GM19452 (cell line): ENCODE results near the gene CTXND1.

ENCODE experiments used
- ATAC-seq: cut with Tn5 transposase; IDR thresholded peaks from one replicate; pipeline ENCODE4 v1.9.1; 2021; ENCODE audit not compliant: unreplicated experiment

CTXND1 gene

DNA sequence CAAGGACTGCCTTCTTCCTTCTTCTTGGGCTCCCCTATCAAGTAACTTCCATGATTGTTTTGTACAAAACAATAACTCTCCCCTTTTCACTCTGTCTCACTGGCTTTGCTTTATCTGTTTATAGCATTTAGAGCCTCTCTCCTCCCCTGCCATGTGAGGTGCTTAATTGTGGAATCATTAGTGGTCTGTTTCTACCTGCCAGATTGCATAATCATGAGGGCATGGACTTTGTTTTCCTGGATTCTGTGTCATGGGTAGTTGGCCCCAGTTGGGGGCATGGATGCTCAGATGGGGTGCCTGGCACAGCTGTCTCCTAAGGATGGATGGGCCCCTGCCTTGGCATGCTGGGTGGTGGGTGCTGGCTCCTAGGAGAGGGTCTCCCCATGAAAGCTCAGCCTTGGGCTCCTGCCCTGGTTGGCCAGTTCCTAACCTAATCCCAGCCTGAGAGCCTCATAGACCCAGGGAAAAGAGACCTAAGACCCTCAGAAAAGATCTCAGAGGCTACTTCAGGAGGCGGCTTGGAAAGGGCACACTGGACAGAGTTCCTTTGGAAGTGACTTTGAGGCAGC lies 8.0 kb upstream of the CTXND1 start:
- ATAC-seq = no peak

DNA sequence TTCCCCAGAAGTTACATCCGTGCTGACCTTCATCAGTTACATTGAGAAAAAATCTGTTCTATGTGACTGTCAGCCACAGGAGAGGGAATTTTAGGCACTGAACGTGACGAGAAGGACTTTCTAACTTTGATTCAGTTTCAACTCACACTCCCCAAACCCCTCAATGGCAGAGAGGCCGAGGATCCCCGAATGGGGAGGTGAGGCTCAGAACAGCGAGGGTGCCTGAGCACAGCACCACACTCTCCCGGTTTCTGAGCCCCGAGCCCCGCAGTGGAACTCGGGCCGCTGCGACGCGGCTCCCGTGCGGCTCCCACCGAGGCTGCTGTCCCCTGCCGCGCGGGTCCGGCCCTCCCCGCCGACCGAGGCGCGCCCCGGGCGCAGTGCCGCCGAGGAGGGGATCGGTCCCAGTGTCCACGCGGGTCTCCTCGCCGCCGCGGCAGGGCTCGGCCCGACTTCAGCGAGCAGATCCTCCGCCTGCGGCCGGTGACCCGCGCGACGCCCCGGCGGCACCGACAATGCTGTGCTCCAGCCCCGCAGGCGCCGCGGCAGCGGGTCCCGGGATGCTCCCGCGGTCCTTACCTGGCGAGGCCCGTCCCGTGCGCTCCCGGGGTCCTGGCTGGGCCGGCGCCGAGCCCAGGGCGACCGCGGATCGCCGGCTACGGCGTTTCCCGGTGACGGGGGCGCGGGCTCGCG lies 439 bp downstream of the CTXND1 start:
- no peak for ATAC-seq

DNA sequence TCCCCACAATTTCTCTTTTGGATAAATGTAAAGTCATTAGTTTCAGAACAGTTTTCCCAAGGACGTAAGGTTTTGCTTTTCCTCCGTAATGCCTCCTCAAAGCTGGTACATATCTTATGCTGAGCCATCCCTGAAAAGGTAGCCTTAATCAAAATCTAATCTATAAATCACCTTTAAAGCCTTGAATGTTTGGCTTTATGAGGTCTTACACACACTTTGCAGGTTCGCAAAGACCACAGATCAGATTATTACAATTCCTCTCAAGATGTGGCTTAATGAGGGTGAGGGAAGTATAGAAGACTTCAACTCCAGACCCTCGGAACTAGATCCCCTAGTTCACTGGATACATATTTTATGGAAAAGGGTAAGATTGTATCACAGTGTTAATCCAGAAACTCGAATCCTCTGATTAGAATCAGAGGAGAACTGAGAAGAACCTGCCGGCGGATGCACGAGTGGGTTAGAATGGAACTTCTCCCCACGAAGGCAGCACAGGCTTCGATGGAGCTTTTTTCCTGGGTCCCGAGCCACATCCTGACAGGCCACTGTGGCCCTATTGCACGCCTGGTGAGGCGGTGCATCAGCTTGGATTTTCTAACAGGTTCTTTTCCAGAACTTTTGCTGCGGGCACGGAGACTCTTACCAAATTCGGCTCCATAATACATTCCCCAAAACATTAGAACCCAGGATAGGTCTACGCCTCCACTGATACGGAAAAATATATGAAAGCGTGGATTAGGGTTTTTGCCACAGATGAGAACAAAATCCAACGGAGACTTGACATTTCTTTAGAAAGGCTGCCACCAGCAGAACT lies 1.2 kb downstream of the CTXND1 start:
- ATAC-seq = no peak

- ATAC-seq = no peak
Measured at GRCh38 chr15:80249973-80250372, 2.0 kb downstream of the CTXND1 start.

GRCh38 chr15:80247320-80247719 lies 4.7 kb downstream of the CTXND1 start:
- ATAC-seq = no peak

- ATAC-seq = no peak
Measured at GRCh38 chr15:80246425-80246894, 5.6 kb downstream of the CTXND1 start.

- no peak for ATAC-seq
Measured at GRCh38 chr15:80242802-80243201, 9.2 kb downstream of the CTXND1 start.

- ATAC-seq = no peak
Measured at GRCh38 chr15:80242132-80242769, 9.8 kb downstream of the CTXND1 start.

DNA sequence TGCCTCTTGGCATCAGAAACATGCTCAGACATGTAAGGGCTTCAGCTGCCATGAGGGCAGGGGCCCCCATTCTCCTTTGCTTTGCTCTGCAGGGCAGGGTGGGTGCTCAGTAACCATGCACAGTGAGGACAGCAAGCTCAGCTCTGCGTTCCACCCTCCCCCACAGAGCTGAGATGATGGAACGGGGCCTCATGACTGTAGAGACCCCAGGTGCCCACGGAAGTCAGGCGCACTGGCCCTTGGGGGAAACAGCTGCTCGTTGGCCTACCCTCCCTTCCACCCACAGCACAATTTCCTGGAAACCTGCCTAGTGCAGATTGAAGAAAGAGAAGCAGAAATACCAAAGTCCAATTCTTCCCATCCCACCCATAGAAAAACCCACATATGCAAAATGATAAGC lies 10.5 kb downstream of the CTXND1 start:
- ATAC-seq = no peak

DNA sequence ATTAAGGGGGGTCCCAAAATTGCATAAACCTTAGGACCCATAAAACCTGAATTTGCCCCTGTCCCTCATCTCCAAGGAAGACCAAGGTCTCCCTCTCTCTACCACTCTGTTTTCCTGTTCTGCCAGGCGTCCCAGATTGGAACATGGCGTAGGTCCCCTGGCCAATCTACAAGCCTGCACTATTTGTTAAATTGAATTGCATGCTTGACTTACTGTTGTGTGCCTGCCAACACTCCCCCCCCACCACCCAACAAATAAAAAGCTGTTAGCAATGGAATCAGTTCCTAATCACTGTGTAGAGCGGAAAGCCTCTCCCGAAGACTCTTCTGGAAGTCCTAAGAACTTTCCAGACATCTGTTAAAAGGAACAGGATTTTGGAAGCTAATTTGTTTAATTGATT lies 11.7 kb downstream of the CTXND1 start:
- ATAC-seq = no peak

DNA sequence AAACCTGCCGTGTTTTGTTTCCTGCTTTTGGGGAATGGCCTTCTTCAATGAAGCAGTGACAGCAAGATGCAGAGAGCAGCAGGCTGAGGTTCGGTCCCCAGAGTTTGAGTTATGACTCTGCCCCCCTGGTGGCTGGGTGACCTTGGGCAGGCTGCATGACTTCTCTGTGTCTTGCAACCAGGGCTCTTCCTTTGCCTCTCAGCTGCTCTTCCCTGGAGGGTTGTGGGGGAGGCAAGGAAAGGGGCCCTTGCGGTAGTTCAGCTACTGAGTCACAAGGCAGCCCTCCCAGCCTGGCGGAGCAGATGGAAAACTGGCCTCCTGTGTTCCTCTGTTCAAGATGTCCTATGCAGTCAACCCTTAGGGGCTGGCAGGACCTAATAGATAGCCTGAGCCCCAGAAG lies 17.1 kb downstream of the CTXND1 start:
- ATAC-seq = no peak

DNA sequence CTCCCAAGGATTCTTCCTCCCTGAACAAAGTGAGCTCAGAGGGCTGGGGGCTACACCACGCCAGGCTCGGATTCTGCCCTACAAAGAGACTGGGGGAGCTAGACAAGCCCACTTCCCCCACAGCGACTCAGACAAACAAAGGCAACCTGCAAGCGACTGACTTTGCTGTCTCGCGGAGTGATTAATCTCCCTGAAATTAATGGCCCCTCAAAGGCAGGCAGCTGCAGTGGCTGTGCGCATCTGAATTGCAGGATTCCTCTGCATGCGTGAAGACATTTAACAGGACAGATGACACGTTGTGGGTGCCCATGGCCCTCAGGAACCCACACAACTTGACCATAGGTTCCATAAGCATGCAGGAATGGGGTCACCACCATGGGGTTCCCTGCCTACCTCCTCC lies 18.4 kb downstream of the CTXND1 start:
- ATAC-seq = no peak

GRCh38 chr15:80231371-80231770 lies 20.6 kb downstream of the CTXND1 start:
- no peak for ATAC-seq

DNA sequence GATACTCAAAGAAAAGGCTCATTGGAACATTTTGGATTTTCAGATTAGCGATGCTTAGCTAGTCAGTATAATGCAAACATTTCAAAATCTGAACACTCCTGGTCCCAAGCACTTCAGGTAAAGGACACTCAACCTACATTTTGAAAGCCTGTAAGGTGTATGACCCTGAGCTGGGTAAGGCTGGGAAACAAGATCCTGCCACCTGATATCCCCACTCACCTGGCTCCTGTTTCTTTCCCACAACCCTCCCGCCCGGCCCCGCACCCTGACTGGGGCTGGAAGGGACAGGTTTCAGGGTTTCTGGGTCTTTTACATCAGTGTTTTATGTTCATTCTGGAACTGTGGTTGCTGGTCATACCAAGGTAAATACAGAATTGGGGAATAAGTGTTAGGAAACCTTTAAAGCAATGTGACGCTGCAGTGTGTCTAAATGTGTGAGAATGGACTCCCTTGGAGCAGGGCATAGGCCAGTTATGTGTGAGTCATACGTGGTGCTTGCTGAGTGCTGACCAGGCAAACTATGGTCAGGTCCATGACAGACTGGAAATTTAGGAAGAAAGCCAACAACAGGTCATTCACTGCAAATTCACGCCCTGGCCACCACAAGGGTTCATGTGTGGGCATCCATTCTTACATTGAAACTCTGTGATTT lies 22.9 kb downstream of the CTXND1 start:
- ATAC-seq = no peak

- ATAC-seq = no peak
Measured at GRCh38 chr15:80219955-80220354, 32.1 kb downstream of the CTXND1 start.

DNA sequence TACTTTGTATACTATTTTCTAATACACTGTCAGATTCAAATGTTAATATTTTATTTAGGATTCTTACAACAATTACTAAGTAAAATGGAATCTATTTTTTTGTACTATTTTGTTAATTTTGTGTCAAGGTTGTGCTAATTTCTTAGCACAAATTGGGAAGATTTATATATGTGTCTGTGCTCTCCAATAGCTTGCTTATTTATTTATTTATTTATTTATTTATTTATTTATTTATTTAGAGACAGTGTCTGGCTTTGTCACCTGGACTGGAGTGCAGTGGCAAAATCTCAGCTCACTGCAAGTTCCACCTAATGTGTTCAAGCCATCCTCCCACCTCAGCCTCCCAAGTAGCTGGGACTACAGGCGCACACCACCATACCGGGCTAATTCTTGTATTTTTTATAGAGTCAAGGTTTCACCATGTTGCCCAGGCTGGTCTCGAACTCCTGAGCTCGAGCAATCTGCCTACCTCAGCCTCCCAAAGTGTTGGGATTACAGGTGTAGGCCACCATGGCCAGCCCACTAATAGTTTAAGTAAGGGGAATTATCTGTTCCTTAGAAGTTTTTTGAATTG lies 34.6 kb downstream of the CTXND1 start:
- no peak for ATAC-seq

GRCh38 chr15:80216911-80217310 lies 35.1 kb downstream of the CTXND1 start:
- no peak for ATAC-seq

GRCh38 chr15:80216141-80216540 lies 35.9 kb downstream of the CTXND1 start:
- no peak for ATAC-seq

DNA sequence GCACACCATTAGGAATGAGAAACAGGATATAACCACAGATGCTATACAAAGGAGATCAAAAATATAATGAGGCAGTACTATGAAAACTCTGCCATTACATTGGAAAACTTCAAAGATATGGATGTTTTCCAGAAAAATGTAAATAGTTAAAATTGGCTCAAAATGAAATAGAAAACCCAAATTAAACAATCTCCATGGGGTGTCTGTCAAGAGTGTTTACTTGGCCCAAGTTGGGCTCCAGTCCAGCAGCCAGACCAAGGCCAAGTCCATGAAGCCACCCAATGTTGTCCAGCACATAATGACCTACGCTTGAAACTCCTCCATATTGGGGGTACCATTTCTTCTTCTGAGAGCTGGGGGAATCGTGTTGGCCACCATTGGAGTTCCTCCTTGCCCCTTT lies 37.1 kb downstream of the CTXND1 start:
- no peak for ATAC-seq

DNA sequence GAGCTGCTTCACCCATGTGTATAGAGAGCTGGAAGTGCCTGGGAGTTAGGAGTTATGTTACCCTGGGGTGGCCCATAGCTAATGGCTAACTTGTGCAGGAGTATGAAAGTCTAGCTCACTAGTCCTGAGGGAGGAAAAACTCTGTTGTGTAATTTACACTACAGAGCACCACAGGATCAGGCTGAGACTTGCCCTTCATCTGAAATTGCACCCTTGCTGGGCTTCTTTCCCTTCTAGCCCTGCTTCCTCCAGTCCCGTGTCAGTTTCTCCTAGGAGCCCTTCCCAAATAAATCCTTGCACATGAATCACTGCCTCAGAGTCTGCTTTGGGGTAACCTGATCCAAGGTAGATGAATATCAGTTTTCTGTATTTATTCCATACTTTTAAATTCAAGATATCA lies 40.0 kb downstream of the CTXND1 start:
- ATAC-seq = no peak
